Measurements from ENCODE around the gene SLC6A17.

Gene SLC6A17

DNA sequence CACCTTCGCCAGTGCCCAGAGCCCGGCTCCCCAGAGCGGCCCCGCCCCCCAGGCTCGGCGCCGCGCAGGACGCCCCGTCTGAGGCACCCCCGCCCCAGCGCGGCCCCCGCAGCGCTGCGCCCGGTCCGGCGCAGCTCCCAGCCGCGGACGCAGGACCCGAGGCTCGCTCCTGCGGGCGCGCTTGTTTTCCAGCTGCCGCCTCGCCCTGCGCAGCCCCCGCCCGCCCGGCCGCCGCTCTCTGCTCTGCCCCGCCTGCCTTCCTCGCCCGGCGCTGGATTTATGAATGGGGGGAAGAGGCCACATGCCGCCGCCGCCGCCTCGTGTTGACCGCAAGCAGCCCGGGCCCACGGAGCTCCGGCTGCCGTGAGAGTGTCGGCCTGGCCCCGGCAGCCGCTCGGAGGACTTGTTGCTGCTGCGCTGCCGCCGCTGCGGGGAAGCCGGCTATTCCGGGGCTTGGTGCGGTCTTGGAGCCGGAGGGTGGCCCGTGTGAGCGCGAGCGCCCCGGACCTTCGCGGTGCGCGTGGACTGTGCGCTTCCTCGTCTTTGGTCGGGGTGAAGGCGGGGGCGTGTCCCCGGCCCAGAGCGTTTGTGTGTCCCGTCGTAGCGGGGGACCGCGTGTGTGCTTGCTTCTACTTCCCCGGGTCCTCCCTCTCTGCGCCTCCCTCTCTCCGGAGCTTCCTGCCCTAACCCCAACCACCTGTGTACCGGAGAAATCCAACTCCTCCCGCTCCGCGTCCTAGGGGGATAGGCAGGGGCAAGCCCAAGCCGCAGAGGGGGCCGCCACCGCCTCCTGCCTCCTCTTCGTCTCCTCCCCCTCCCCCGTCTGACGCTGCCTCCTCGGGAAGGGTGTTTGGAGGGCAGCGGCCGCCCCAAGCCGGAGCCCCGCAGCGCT lies 60.6 kb downstream of the SLC6A17 start:
- no peak for DNase-seq

DNA sequence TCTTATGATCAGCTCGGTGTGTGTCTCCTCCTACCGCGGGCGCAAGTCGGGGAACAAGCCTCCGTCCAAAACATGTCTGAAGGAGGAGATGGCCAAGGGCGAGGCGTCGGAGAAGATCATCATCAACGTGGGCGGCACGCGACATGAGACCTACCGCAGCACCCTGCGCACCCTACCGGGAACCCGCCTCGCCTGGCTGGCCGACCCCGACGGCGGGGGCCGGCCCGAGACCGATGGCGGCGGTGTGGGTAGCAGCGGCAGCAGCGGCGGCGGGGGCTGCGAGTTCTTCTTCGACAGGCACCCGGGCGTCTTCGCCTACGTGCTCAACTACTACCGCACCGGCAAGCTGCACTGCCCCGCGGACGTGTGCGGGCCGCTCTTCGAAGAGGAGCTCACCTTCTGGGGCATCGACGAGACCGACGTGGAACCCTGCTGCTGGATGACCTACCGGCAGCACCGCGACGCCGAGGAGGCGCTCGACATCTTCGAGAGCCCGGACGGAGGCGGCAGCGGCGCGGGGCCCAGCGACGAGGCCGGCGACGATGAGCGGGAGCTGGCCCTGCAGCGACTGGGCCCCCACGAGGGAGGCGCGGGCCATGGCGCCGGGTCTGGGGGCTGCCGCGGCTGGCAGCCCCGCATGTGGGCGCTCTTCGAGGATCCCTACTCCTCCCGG lies 61.3 kb downstream of the SLC6A17 start:
- Histone ChIP-seq H3K27ac (no peak overlapping the region), H3K4me3 (ENCODE audit: low read depth, low read length) (peak overlapping the region; percentile 38), H3K36me3 (replicated peaks) (no peaks in the 10 kb centered on the region), H3K27me3 (replicated peaks) (peaks cover 35% of the 10 kb centered on the region)
- DNase-seq: no peak
- TF ChIP-seq, protein P1, sequence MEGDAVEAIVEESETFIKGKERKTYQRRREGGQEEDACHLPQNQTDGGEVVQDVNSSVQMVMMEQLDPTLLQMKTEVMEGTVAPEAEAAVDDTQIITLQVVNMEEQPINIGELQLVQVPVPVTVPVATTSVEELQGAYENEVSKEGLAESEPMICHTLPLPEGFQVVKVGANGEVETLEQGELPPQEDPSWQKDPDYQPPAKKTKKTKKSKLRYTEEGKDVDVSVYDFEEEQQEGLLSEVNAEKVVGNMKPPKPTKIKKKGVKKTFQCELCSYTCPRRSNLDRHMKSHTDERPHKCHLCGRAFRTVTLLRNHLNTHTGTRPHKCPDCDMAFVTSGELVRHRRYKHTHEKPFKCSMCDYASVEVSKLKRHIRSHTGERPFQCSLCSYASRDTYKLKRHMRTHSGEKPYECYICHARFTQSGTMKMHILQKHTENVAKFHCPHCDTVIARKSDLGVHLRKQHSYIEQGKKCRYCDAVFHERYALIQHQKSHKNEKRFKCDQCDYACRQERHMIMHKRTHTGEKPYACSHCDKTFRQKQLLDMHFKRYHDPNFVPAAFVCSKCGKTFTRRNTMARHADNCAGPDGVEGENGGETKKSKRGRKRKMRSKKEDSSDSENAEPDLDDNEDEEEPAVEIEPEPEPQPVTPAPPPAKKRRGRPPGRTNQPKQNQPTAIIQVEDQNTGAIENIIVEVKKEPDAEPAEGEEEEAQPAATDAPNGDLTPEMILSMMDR (IDR thresholded peaks at IDR 0.05; ENCODE audit: low read depth, low read length, missing control alignments): no peak
- in situ Hi-C loops (cut with HindIII; ENCODE audit: low pct_ligation_motif_present, low sequenced_read_pairs): loop anchor here (25.0 kb wide), 1 partner anchor 101 kb away; no protein-coding TSS in a partner anchor

More for the DNA sequence above, 60.6 kb downstream of the SLC6A17 start:
- H3K27ac ChIP-seq: no peak overlapping the region
- H3K36me3 ChIP-seq (replicated peaks): no peaks in the 10 kb centered on the region
- in situ Hi-C loops (cut with HindIII; ENCODE audit: low pct_ligation_motif_present, low sequenced_read_pairs): loop anchor here (25.0 kb wide), 1 partner anchor 101 kb away; no protein-coding TSS in a partner anchor
- peaks cover 35% of the 10 kb centered on the region for H3K27me3 ChIP-seq (replicated peaks)
- peak overlapping the region; percentile 52 for H3K4me3 ChIP-seq (ENCODE audit: low read depth, low read length)
- TF ChIP-seq, protein P1 (IDR thresholded peaks at IDR 0.05; ENCODE audit: low read depth, low read length, missing control alignments): no peak

DNA sequence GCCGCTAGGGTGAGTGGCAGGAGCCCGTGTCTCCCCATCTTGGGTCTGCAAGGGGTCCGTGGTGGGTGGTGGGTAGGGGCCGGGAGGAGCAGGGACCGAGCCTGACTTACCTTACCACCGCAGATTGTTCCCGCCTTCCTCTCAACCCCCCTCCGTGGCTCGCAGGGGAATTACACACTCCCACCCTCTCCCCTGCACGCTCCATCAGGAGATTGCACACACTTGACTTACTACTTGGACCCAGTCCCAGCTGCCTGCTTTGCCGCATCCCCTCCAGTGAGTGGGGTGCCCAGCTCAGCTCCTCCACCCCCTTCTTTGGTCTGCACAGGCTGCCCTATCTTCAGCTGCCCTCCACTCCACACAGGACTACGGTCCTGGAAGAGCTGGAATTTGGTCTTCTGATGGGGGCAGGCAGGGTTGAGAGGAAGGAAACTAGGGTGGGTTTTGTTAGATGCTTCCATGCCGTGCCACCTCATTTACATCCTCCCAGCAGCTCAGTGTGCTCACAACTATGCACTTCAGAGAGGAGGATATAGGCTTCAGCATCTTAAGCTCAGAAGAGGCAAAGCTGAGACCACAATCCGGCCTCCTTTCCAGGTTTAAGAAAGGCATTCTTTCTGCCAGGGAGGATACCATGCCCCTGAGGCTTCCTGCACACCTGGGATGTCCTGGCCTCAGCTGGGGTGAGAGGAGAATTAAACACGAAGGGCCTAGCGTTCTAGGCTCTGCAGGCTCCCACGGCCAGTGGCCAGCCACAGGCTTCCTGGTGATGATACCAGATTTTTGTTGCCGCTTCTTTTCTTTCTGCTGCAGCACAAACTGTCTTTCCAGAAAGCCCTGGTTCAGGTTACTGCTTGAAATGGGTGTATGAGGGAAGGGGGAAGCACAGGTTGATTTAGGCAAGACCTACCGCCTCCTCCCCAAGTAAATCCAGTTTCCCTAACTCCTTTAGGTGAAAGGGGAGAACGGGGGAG lies 62.2 kb downstream of the SLC6A17 start:
- Histone ChIP-seq H3K4me3 (ENCODE audit: low read depth, low read length) (no peak overlapping the region), H3K36me3 (replicated peaks) (no peaks in the 10 kb centered on the region), H3K27ac (no peak overlapping the region), H3K27me3 (replicated peaks) (peaks cover 35% of the 10 kb centered on the region)
- TF ChIP-seq, protein P1 (IDR thresholded peaks at IDR 0.05; ENCODE audit: low read depth, low read length, missing control alignments): no peak
- in situ Hi-C loops (cut with HindIII; ENCODE audit: low pct_ligation_motif_present, low sequenced_read_pairs): loop anchor here (25.0 kb wide), 1 partner anchor 100 kb away; no protein-coding TSS in a partner anchor
- DNase-seq: no peak

DNA sequence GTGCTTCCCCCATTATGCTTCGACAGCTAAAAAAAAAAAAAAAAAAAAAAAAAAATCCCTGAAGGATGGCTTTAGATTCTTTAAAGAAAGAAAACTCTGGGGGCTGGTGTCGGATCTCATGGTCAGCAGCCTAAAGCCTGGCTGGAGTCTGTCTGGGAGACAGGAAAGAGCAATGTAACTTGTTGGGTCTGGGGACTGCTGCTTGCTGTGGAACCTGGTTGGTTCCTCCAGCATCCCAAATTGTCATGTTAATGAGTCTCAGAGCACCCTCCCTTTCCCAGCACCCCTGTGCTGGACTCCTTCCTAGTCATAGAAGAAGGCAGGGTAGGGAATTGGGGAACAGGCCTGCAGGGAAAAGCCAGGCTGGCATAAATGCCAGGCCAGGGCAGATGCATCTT lies 62.8 kb downstream of the SLC6A17 start:
- H3K27me3 ChIP-seq (replicated peaks): peaks cover 35% of the 10 kb centered on the region
- H3K27ac ChIP-seq: no peak overlapping the region
- no peaks in the 10 kb centered on the region for H3K36me3 ChIP-seq (replicated peaks)
- DNase-seq: no peak
- H3K4me3 ChIP-seq (ENCODE audit: low read depth, low read length): no peak overlapping the region
- TF ChIP-seq, protein P1 (IDR thresholded peaks at IDR 0.05; ENCODE audit: low read depth, low read length, missing control alignments): no peak
- in situ Hi-C loops (cut with HindIII; ENCODE audit: low pct_ligation_motif_present, low sequenced_read_pairs): loop anchor here (25.0 kb wide), 1 partner anchor 99 kb away; no protein-coding TSS in a partner anchor
